GM12878 (cell line): ENCODE results near the gene TRDN. TPM values are rescaled to one million over a fixed set of nuclear protein-coding genes. Genes with fewer than 3 reads are reported as not detected.

Experiments
- ATAC-seq: fragments of 200-7000 bp; cut with Tn5 transposase; 3 replicates; pipeline ENCODE4 v1.9.1; 2020; ENCODE audit warnings: mild to moderate bottlenecking, moderate library complexity
- BruUV-seq: library from RNA; stranded (reverse); fragments of 400-500 nt; replicated peaks from 2 replicates; lab custom pipeline; 2021; lab: Mats Ljungman, UMichigan
- CTCF ChIA-PET: fragments of 300-600 bp; sonication (Branson Sonifier 250); formaldehyde crosslinking; extraction: SDS; loops from one replicate; lab custom pipeline; 2021; ENCODE audit warnings: inconsistent platforms; lab: Yijun Ruan, JAX
- POLR2A ChIA-PET: fragments of 350-600 bp; formaldehyde crosslinking; extraction: SDS; loops from one replicate; lab custom pipeline; 2021; ENCODE audit warnings: inconsistent platforms; lab: Charles Lee
- RAD21 ChIA-PET: fragments of 300-600 bp; sonication (Branson Sonifier 250); formaldehyde crosslinking; loops from one replicate; lab custom pipeline; 2023; ENCODE audit warnings: antibody characterized with exemption; ENCODE audit not compliant: unreplicated experiment; lab: Charles Lee
- SMC1A ChIA-PET: fragments of 300-600 bp; sonication (Branson Sonifier 250); formaldehyde crosslinking; loops from one replicate; lab custom pipeline; 2023; ENCODE audit not compliant: unreplicated experiment, uncharacterized antibody; lab: Charles Lee
- DNase-seq: peaks from one replicate; pipeline ENCODE4 v3.0.0-alpha.2; 2011; ENCODE audit warnings: low read depth, low spot score
- FAIRE-seq: peaks from 3 replicates; lab custom pipeline; 2011; peaks lifted over from hg19 to GRCh38; lab: Jason Lieb, UNC
- H2AFZ ChIP-seq: 2 replicates; pipeline ENCODE4 v1.6.0; 2011; ENCODE audit warnings: low read depth, low read length, control low read depth; ENCODE audit not compliant: control insufficient read depth
- H3K27ac ChIP-seq: 2 replicates; pipeline ENCODE4 v1.5.1; 2011; ENCODE audit warnings: control low read depth; ENCODE audit not compliant: control insufficient read depth, insufficient read depth
- H3K27me3 ChIP-seq, 2 experiments: replicated peaks in 1 of 2; 2 replicates each; pipeline versions ENCODE4 v1.6.0 to v1.6.1; 2011; ENCODE audit warnings: low read length in 1 of 2; ENCODE audit not compliant: control insufficient read depth in 2 of 2, insufficient read depth in 2 of 2
- H3K36me3 ChIP-seq, 2 experiments: 2 replicates each; pipeline ENCODE4 v1.5.1; 2011; ENCODE audit warnings: low read length in 1 of 2; ENCODE audit not compliant: control insufficient read depth in 2 of 2, insufficient read depth in 2 of 2
- H3K4me1 ChIP-seq: 2 replicates; pipeline ENCODE4 v1.6.1; 2011; ENCODE audit warnings: mild to moderate bottlenecking, low read length, moderate library complexity, mixed read lengths; ENCODE audit not compliant: control insufficient read depth, insufficient read depth
- H3K4me2 ChIP-seq: 2 replicates; pipeline ENCODE4 v1.6.0; 2011; ENCODE audit warnings: control low read depth; ENCODE audit not compliant: control insufficient read depth, insufficient read depth
- H3K4me3 ChIP-seq: fragments of 200-600 bp; sonication (generic); 2 replicates; pipeline ENCODE4 v1.5.1; 2016
- H3K79me2 ChIP-seq: 2 replicates; pipeline ENCODE4 v1.6.0; 2011; ENCODE audit warnings: low read length; ENCODE audit not compliant: control insufficient read depth, insufficient read depth
- H3K9ac ChIP-seq: 2 replicates; pipeline ENCODE4 v1.8.0; 2011; ENCODE audit warnings: low read length, control low read depth, mixed read lengths; ENCODE audit not compliant: control insufficient read depth, insufficient read depth
- H3K9me3 ChIP-seq: replicated peaks from 3 replicates; pipeline ENCODE4 v1.5.1; 2011; ENCODE audit warnings: mild to moderate bottlenecking, low read length; ENCODE audit not compliant: control insufficient read depth, insufficient read depth
- H4K20me1 ChIP-seq: 2 replicates; pipeline ENCODE4 v1.6.0; 2011; ENCODE audit not compliant: control insufficient read depth, insufficient read depth
- ATF3 ChIP-seq: IDR thresholded peaks from 2 replicates; pipeline ENCODE4 v1.6.1; 2011; ENCODE audit warnings: low read depth, mild to moderate bottlenecking, low read length, moderate library complexity, borderline replicate concordance; ENCODE audit errors: extremely low read depth
- CREB1 ChIP-seq: IDR thresholded peaks from 2 replicates; pipeline ENCODE4 v1.6.1; 2012; ENCODE audit warnings: low read depth, mild to moderate bottlenecking, inconsistent platforms
- E2F8 ChIP-seq: fragments of 450-650 bp; IDR thresholded peaks from 2 replicates; pipeline ENCODE4 v1.6.1; 2018; ENCODE audit warnings: mild to moderate bottlenecking, low read depth, moderate library complexity; ENCODE audit not compliant: partially characterized antibody
- EP300 ChIP-seq, 2 experiments: fragments of 150-350 bp in 1 of 2; IDR thresholded peaks; 2 replicates each; pipeline ENCODE4 v1.6.1; 2011 to 2012; ENCODE audit warnings: low read depth in 2 of 2, low read length in 2 of 2, borderline replicate concordance in 1 of 2, improper control_type of control experiment in 1 of 2, inconsistent platforms in 1 of 2; ENCODE audit not compliant: control insufficient read depth in 1 of 2
- FOXK2 ChIP-seq: fragments of 450-650 bp; IDR thresholded peaks from 2 replicates; pipeline ENCODE4 v1.6.1; 2017; ENCODE audit warnings: mild to moderate bottlenecking, moderate library complexity
- TARDBP ChIP-seq: IDR thresholded peaks from 2 replicates; pipeline ENCODE4 v1.6.1; 2016; ENCODE audit warnings: borderline replicate concordance
- WGBS: methylation state at CpG from one replicate; pipeline ENCODE4 v1.1.6; 2016; ENCODE audit warnings: low lambda C conversion rate; ENCODE audit not compliant: insufficient replicate concordance, insufficient coverage; ENCODE audit errors: missing lambda C conversion rate; 5-methylcytosine and 5-hydroxymethylcytosine counted together
- in situ Hi-C: fragments of 300-500 bp; cut with MboI; formaldehyde crosslinking; loops from 9 replicates; pipeline ENCODE4 v1.14.3; 2018; ENCODE audit warnings: mixed read lengths
- intact Hi-C: fragments of 100-400 bp; cut with micrococcal nuclease; formaldehyde crosslinking; loops from one replicate; pipeline ENCODE4 v1.14.2; 2022; ENCODE audit not compliant: unreplicated experiment
- polyA plus RNA-seq, 11 experiments: library from polyadenylated mRNA; depleted of rRNA in 4 of 11; unstranded in 6 of 11; stranded (reverse) in 5 of 11; fragments of >200 nt; fragmentation: Nextera tagmentation in 4 of 11; fragmentation: Illumina TruSeq in 1 of 11; extraction: Ambion mirVana in 4 of 11; extraction: Trizol in 1 of 11; gene quantifications; 1 replicate in 1 of 11; 2 replicates in 10 of 11; pipeline versions ENCODE4 v1.2.1 to v1.2.3, GENCODE V29; 2011 to 2016; ENCODE audit warnings: inconsistent platforms in 2 of 11, missing spikeins in 2 of 11, low read depth in 1 of 11
- total RNA-seq, 4 experiments: library from RNA; depleted of rRNA in 3 of 4; stranded (reverse); fragments of >200 nt in 3 of 4; fragmentation: Illumina TruSeq in 1 of 4; extraction: Trizol in 1 of 4; gene quantifications; 2 replicates each; pipeline versions ENCODE4 v1.2.1 to v1.2.3, GENCODE V29; 2013 to 2021

Gene TRDN
- total and polyA plus RNA-seq, 10 of the 15 experiments (the other 5 are each of a cell fraction or from before 2014, with no cell fraction given): not detected

GRCh38 chr6:123309130-123309529 is 327.6 kb downstream of the TRDN start:
- no peak for ATAC-seq
- no peak for FAIRE-seq

More at GRCh38 chr6:123309130-123309529, 327.6 kb downstream of the TRDN start:
- H3K9me3 ChIP-seq: no peaks in the 10 kb centered on the region
- no peak overlapping the region for H3K9ac ChIP-seq
- H4K20me1 ChIP-seq: no peaks in the 10 kb centered on the region
- no peaks in the 10 kb centered on the region for H3K27me3 ChIP-seq
- DNase-seq: no peak
- H3K79me2 ChIP-seq: no peaks in the 10 kb centered on the region
- POLR2A ChIA-PET: no interaction called here
- no peaks in the 10 kb centered on the region for H3K4me1 ChIP-seq
- no peak overlapping the region for H3K4me3 ChIP-seq
- no peak overlapping the region for H3K27ac ChIP-seq
- TF ChIP-seq CREB1: no peak
- TF ChIP-seq E2F8: no peak
- no peak for TF ChIP-seq ATF3
- TF ChIP-seq EP300 (IDR thresholded peaks at IDR 0.05; ENCODE audit: borderline replicate concordance in 1 of 2, control insufficient read depth in 1 of 2, low read depth in 2 of 2, low read length in 2 of 2): no peak
- TF ChIP-seq FOXK2: no peak
- no peak for TF ChIP-seq TARDBP
- H3K36me3 ChIP-seq: no peaks in the 10 kb centered on the region
- no peak overlapping the region for H3K4me2 ChIP-seq
- H2AFZ ChIP-seq: no peak overlapping the region
- in situ Hi-C loops: no loop called here
- SMC1A ChIA-PET: interaction anchor here (3.1 kb wide), 1 partner anchor 439 kb away, joined by 17 read pairs; no protein-coding TSS in a partner anchor
- RAD21 ChIA-PET: no interaction called here
- no TSS peak for BruUV-seq
- CTCF ChIA-PET: no interaction called here
- 0% methylated on average over 1 of the region's 1 CpG for WGBS
- intact Hi-C loops: no loop called here
